Measurements from ENCODE around the gene MANBA. TPM values are rescaled to one million over a fixed set of nuclear protein-coding genes. Genes with fewer than 3 reads are reported as not detected.

The MANBA gene
- total RNA-seq, 1 experiment from 2014 or later, result 21.4 TPM

DNA sequence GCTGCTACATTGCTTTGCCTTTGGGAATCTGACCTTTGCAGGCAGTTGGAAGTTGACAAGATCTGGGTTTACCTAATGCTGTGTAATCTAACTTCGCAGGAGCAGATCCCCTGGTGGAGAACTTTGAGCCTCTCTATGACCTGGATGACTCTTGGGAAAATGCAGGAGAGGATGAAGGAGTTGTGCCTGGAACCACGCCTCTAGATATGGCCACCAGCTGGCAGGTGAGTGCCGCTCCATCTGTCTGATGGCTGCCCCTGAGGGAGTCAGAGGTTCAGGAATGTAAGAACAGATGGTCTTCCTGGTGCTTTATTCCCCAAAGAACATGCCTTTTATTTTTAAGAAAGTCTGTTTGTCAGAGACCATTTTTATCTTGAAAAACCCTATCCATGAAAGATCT, 150.3 kb downstream of the MANBA start:
- Histone ChIP-seq H3K9ac (ENCODE audit: extremely low read depth, insufficient read length, low read length) (no peak overlapping the region), H2AK5ac (ENCODE audit: insufficient read length, low read length) (no peak overlapping the region), H2BK12ac (ENCODE audit: insufficient read length, low read depth, low read length) (no peak overlapping the region), H3K9me3 (ENCODE audit: control insufficient read depth, low read depth, low read length) (no peaks in the 10 kb centered on the region), H3K23me2 (ENCODE audit: insufficient read length, low read depth, low read length, poor library complexity, severe bottlenecking) (no peaks in the 10 kb centered on the region), H4K20me1 (ENCODE audit: control insufficient read depth, insufficient read depth, insufficient read length) (no peaks in the 10 kb centered on the region), H2AFZ (ENCODE audit: low read length) (no peak overlapping the region), H3K14ac (ENCODE audit: insufficient read depth, low read length) (no peak overlapping the region), H4K5ac (ENCODE audit: insufficient read length, low read depth, low read length) (no peak overlapping the region), H3K18ac (ENCODE audit: insufficient read length, low read depth, low read length) (no peak overlapping the region), H2BK15ac (ENCODE audit: low read depth, low read length) (no peak overlapping the region), H2BK5ac (ENCODE audit: insufficient read length, low read length) (no peak overlapping the region), H3K4ac (ENCODE audit: low read depth, low read length) (no peak overlapping the region), H2BK20ac (ENCODE audit: low read depth, low read length, poor library complexity, severe bottlenecking) (no peak overlapping the region), H3K23ac (ENCODE audit: insufficient read length, low read depth, low read length) (no peak overlapping the region), H3K27ac (ENCODE audit: insufficient read length, low read depth, low read length) (no peak overlapping the region), H3K79me1 (ENCODE audit: insufficient read depth, low read depth, low read length, poor library complexity, severe bottlenecking) (no peaks in the 10 kb centered on the region), H3K4me1 (ENCODE audit: insufficient read depth, low read length) (no peaks in the 10 kb centered on the region; the same call in 1 of the 2 replicates), H3K79me2 (ENCODE audit: insufficient read depth, low read length) (no peaks in the 10 kb centered on the region), H3K56ac (ENCODE audit: insufficient read length, low read depth, low read length) (no peak overlapping the region), H4K91ac (ENCODE audit: insufficient read length, low read depth, low read length) (no peak overlapping the region), H3T11ph (ENCODE audit: low read length) (no peak overlapping the region), H3K27me3 (ENCODE audit: insufficient read depth, low read length) (no peaks in the 10 kb centered on the region), H3K4me2 (ENCODE audit: insufficient read depth, insufficient read length, low read length) (no peak overlapping the region), H2BK120ac (ENCODE audit: low read depth, low read length, poor library complexity, severe bottlenecking) (no peak overlapping the region), H4K8ac (replicated peaks; ENCODE audit: insufficient read length, low read depth, low read length) (no peak overlapping the region)
- Mint-ChIP-seq H3K4me3 (no peak overlapping the region), H3K36me3 (ENCODE audit: insufficient read depth in 1 of 3, low read depth in 3 of 3) (peaks cover 0 to 22% (median 5%) of the 10 kb centered on the region in 3 experiments; a peak in 3 of 7 replicates), H3K4me1 (peaks cover 10 to 13% of the 10 kb centered on the region in 2 experiments), H3K27ac (no peak overlapping the region), H3K27me3 (ENCODE audit: low read depth) (no peaks in the 10 kb centered on the region), H3K9me3 (no peaks in the 10 kb centered on the region)
- TF ChIP-seq, protein P1, sequence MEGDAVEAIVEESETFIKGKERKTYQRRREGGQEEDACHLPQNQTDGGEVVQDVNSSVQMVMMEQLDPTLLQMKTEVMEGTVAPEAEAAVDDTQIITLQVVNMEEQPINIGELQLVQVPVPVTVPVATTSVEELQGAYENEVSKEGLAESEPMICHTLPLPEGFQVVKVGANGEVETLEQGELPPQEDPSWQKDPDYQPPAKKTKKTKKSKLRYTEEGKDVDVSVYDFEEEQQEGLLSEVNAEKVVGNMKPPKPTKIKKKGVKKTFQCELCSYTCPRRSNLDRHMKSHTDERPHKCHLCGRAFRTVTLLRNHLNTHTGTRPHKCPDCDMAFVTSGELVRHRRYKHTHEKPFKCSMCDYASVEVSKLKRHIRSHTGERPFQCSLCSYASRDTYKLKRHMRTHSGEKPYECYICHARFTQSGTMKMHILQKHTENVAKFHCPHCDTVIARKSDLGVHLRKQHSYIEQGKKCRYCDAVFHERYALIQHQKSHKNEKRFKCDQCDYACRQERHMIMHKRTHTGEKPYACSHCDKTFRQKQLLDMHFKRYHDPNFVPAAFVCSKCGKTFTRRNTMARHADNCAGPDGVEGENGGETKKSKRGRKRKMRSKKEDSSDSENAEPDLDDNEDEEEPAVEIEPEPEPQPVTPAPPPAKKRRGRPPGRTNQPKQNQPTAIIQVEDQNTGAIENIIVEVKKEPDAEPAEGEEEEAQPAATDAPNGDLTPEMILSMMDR (conservative IDR thresholded peaks at IDR 0.05), result no peak
- no CpG with 5 or more reads among the region's 3 CpGs for WGBS (ENCODE audit: extremely low coverage, insufficient read length, low lambda C conversion rate)
- DNase-seq, result no peak
